Esophagus muscularis mucosa (tissue), 4 donors: Measurements from ENCODE around the gene CNTNAP2. TPM values are rescaled to one million over a fixed set of nuclear protein-coding genes. Genes with fewer than 3 reads are reported as not detected.

Experiments used
- DNase-seq: peaks from one replicate; pipeline ENCODE4 v3.0.0-alpha.2; 2017; ENCODE audit errors: extremely low spot score
- H3K27ac ChIP-seq, 4 donors: fragments of 200-600 bp; sonication (generic); replicated peaks in 1 of 4; 1 replicate in 3 of 4; 2 replicates in 1 of 4; pipeline ENCODE4 v1.5.1; 2016 to 2019; ENCODE audit warnings: mild to moderate bottlenecking in 1 of 4
- H3K27me3 ChIP-seq, 4 donors: fragments of 200-600 bp; sonication (generic); one replicate each; pipeline versions ENCODE4 v1.5.1 to v1.6.0; 2016 to 2019
- H3K36me3 ChIP-seq, 4 donors: fragments of 200-600 bp; sonication (generic); one replicate each; pipeline ENCODE4 v1.5.1; 2016 to 2019
- H3K4me1 ChIP-seq, 4 donors: fragments of 200-600 bp; sonication (generic); one replicate each; pipeline ENCODE4 v1.5.1; 2016 to 2019
- H3K4me3 ChIP-seq, 4 donors: fragments of 200-600 bp; sonication (generic); 1 replicate in 2 of 4; 2 replicates in 2 of 4; pipeline ENCODE4 v1.5.1; 2016 to 2019; ENCODE audit warnings: mild to moderate bottlenecking in 4 of 4, moderate library complexity in 1 of 4
- H3K9me3 ChIP-seq, 4 donors: fragments of 200-600 bp; sonication (generic); 1 replicate in 3 of 4; 2 replicates in 1 of 4; pipeline ENCODE4 v1.5.1; 2016 to 2019
- CTCF ChIP-seq, 3 experiments: fragments of 200-600 bp in 2 of 3; fragments of 450-650 bp in 1 of 3; sonication (generic) in 2 of 3; IDR thresholded peaks; one replicate each; pipeline ENCODE4 v1.5.1; 2017 to 2019; ENCODE audit warnings: antibody characterized with exemption in 3 of 3, mild to moderate bottlenecking in 2 of 3, moderate library complexity in 1 of 3
- EP300 ChIP-seq: sonication (generic); formaldehyde crosslinking; IDR thresholded peaks from one replicate; pipeline ENCODE4 v1.6.1; 2017; ENCODE audit warnings: antibody characterized with exemption
- POLR2A ChIP-seq: fragments of 450-650 bp; IDR thresholded peaks from one replicate; pipeline ENCODE4 v1.6.1; 2017; ENCODE audit warnings: antibody characterized with exemption, moderate library complexity, mild to moderate bottlenecking, low read depth
- POLR2AphosphoS5 ChIP-seq, 2 donors: sonication (generic); formaldehyde crosslinking; IDR thresholded peaks; one replicate each; pipeline ENCODE4 v1.6.1; 2017; ENCODE audit warnings: antibody characterized with exemption in 2 of 2
- WGBS: methylation state at CpG from one replicate; pipeline ENCODE4 v1.1.5; 2018; 5-methylcytosine and 5-hydroxymethylcytosine counted together
- intact Hi-C: fragments of 100-400 bp; cut with DNase I; formaldehyde crosslinking; loops from one replicate; pipeline ENCODE4 v1.15.1; 2023
- small RNA-seq, 3 donors: library from RNA; depleted of rRNA; stranded (forward); fragments of <200 nt; gene quantifications; one replicate each; pipeline ENCODE3, GENCODE V24; 2016
- total RNA-seq, 4 donors: library from RNA; depleted of rRNA; stranded (reverse); fragments of >200 nt; gene quantifications; one replicate each; pipeline versions ENCODE4 v1.1.0 to v1.2.1, GENCODE V29; 2016

Gene CNTNAP2
- total RNA-seq, 4 donors from 2014 or later: 1.2 to 2.9 (median 1.9) TPM

GRCh38 chr7:148466120-148466519 lies 2349.5 kb downstream of the CNTNAP2 start:
- H3K9me3 ChIP-seq: no peaks in the 10 kb centered on the region
- TF ChIP-seq POLR2AphosphoS5 (IDR thresholded peaks at IDR 0.05): no peak
- no peak for TF ChIP-seq CTCF (IDR thresholded peaks at IDR 0.05)
- no peak for TF ChIP-seq POLR2A
- TF ChIP-seq EP300: no peak
- H3K4me3 ChIP-seq: no peak overlapping the region
- WGBS: 89% methylated on average over 3 of the region's 3 CpGs
- H3K36me3 ChIP-seq: no peaks in the 10 kb centered on the region
- no peaks in the 10 kb centered on the region for H3K4me1 ChIP-seq
- no peak overlapping the region for H3K27ac ChIP-seq
- DNase-seq: no peak
- H3K27me3 ChIP-seq: no peaks in the 10 kb centered on the region
- intact Hi-C loops: no loop called here

GRCh38 chr7:148468700-148469098 lies 2352.1 kb downstream of the CNTNAP2 start:
- TF ChIP-seq POLR2AphosphoS5 (IDR thresholded peaks at IDR 0.05) (no peak), CTCF (IDR thresholded peaks at IDR 0.05) (no peak), EP300 (no peak), POLR2A (no peak)
- no peaks in the 10 kb centered on the region for H3K4me1 ChIP-seq
- no peaks in the 10 kb centered on the region for H3K9me3 ChIP-seq
- H3K4me3 ChIP-seq: no peak overlapping the region
- no peak overlapping the region for H3K27ac ChIP-seq
- no peaks in the 10 kb centered on the region for H3K36me3 ChIP-seq
- DNase-seq: no peak
- intact Hi-C loops: no loop called here
- no peaks in the 10 kb centered on the region for H3K27me3 ChIP-seq
- WGBS: 96% methylated on average over 7 of the region's 7 CpGs

Small RNA genes lying within 50 kb of the gene (small RNA-seq; reads per million reads assigned to genes)
- gene AC005518.2 (0 reads per million in 3 donors), gene MIR548F4 (0 reads per million in 3 donors), gene RANP2 (0 reads per million in 3 donors), gene RF00012 (0 reads per million in 3 donors), gene RF00019 (0 reads per million in 3 donors), gene RF02271 (0 reads per million in 3 donors), gene RN7SL456P (0 reads per million in 3 donors), gene RN7SL72P (0 reads per million in 3 donors), gene RNA5SP249 (0 reads per million in 3 donors), gene RNU6-1184P (0 reads per million in 3 donors)
